Activated T-cell treated with anti-CD3 and anti-CD28 coated beads for 1 hour (primary cell): ENCODE data around the gene C1orf146.
"Not testable (repeated sequence)": the region's sequence is repeated elsewhere in the genome, so short reads cannot be mapped to it uniquely, and the experiment has no call there.

Experiments used
- DNase-seq: peaks from one replicate; pipeline ENCODE4 v3.0.0-alpha.2; 2020; ENCODE audit warnings: low read depth

C1orf146 gene

GRCh38 chr1:92217721-92218120 is at the start of gene C1orf146:
Gene C1orf146, plus strand, starts transcription at chr1:92217915. Its CDS starts 13,506 bp downstream, at chr1:92231421.
- DNase-seq: no peak

- DNase-seq: no peak
These were observed 49.1 kb upstream of the C1orf146 start for GRCh38 chr1:92168657-92169056.

GRCh38 chr1:92169214-92170005 is 48.3 kb upstream of the C1orf146 start:
- no peak for DNase-seq

- DNase-seq: no peak
These were observed 33.1 kb upstream of the C1orf146 start for GRCh38 chr1:92184632-92185031.

GRCh38 chr1:92186081-92186480 is 31.6 kb upstream of the C1orf146 start:
- no peak for DNase-seq

- DNase-seq: no peak
These were observed 29.1 kb upstream of the C1orf146 start for GRCh38 chr1:92188436-92189255.

GRCh38 chr1:92191726-92192125 is 26.0 kb upstream of the C1orf146 start:
- DNase-seq: no peak

GRCh38 chr1:92192246-92192645 is 25.5 kb upstream of the C1orf146 start:
- DNase-seq: no peak

GRCh38 chr1:92194511-92194910 is 23.2 kb upstream of the C1orf146 start:
- no peak for DNase-seq

- no peak for DNase-seq
These were observed 15.7 kb upstream of the C1orf146 start for GRCh38 chr1:92201973-92202372.

- DNase-seq: no peak
These were observed 14.6 kb upstream of the C1orf146 start for GRCh38 chr1:92203105-92203504.

- no peak for DNase-seq
These were observed 7.0 kb upstream of the C1orf146 start for GRCh38 chr1:92210701-92211100.

GRCh38 chr1:92211166-92211565 is 6.5 kb upstream of the C1orf146 start:
- no peak for DNase-seq

- no peak for DNase-seq
These were observed 844 bp downstream of the C1orf146 start for GRCh38 chr1:92218559-92218958.

- DNase-seq: no peak
These were observed 1.3 kb downstream of the C1orf146 start for GRCh38 chr1:92219028-92219427.

GRCh38 chr1:92228401-92228800 is 10.7 kb downstream of the C1orf146 start:
- no peak for DNase-seq

GRCh38 chr1:92230736-92231135 is 13.0 kb downstream of the C1orf146 start:
- DNase-seq: no peak

- DNase-seq: no peak
These were observed 22.3 kb downstream of the C1orf146 start for GRCh38 chr1:92240034-92240433.

GRCh38 chr1:92244376-92244775 is 26.7 kb downstream of the C1orf146 start:
- no peak for DNase-seq

GRCh38 chr1:92254714-92255113 is 37.0 kb downstream of the C1orf146 start:
- not testable (repeated sequence) for DNase-seq

GRCh38 chr1:92259350-92259749 is 41.6 kb downstream of the C1orf146 start:
- no peak for DNase-seq

- no peak for DNase-seq
These were observed 44.8 kb downstream of the C1orf146 start for GRCh38 chr1:92262516-92262915.

- DNase-seq: no peak
These were observed 55.3 kb downstream of the C1orf146 start for GRCh38 chr1:92273039-92273438.
